Measurements from ENCODE around the gene SVIL. TPM values are rescaled to one million over a fixed set of nuclear protein-coding genes. Genes with fewer than 3 reads are reported as not detected.

SVIL gene
- total RNA-seq, 1 experiment from 2014 or later: 15.3 TPM

- WGBS (ENCODE audit: extremely low coverage, insufficient read length, low lambda C conversion rate): no CpG with 5 or more reads among the region's 11 CpGs
- H3K9me3 ChIP-seq (ENCODE audit: control insufficient read depth, low read depth, low read length): no peaks in the 10 kb centered on the region
- no peak overlapping the region for H2AFZ ChIP-seq (ENCODE audit: low read length)
- no peak overlapping the region for H3K18ac ChIP-seq (ENCODE audit: insufficient read length, low read depth, low read length)
- H3T11ph ChIP-seq (ENCODE audit: low read length): no peak overlapping the region
- no peak overlapping the region for H2BK120ac ChIP-seq (ENCODE audit: low read depth, low read length, poor library complexity, severe bottlenecking)
- no peaks in the 10 kb centered on the region for H3K9me3 Mint-ChIP-seq
- H3K23me2 ChIP-seq (ENCODE audit: insufficient read length, low read depth, low read length, poor library complexity, severe bottlenecking): no peaks in the 10 kb centered on the region
- H2AK5ac ChIP-seq (ENCODE audit: insufficient read length, low read length): no peak overlapping the region
- 0 out of 7 replicates have a peak overlapping the region, but pooled peaks of 1 of the 3 experiments have one; percentile 2 for H3K27ac Mint-ChIP-seq
- H2BK15ac ChIP-seq (ENCODE audit: low read depth, low read length): no peak overlapping the region
- no peak overlapping the region for H4K8ac ChIP-seq (replicated peaks; ENCODE audit: insufficient read length, low read depth, low read length)
- H3K4ac ChIP-seq (ENCODE audit: low read depth, low read length): no peak overlapping the region
- H3K79me2 ChIP-seq (ENCODE audit: insufficient read depth, low read length): no peaks in the 10 kb centered on the region
- H3K4me1 ChIP-seq (ENCODE audit: insufficient read depth, low read length): peaks cover 3% of the 10 kb centered on the region; the same call in 1 of the 2 replicates
- no peak overlapping the region for H2BK12ac ChIP-seq (ENCODE audit: insufficient read length, low read depth, low read length)
- no peak overlapping the region for H2BK20ac ChIP-seq (ENCODE audit: low read depth, low read length, poor library complexity, severe bottlenecking)
- H3K23ac ChIP-seq (ENCODE audit: insufficient read length, low read depth, low read length): no peak overlapping the region
- no peak overlapping the region for H3K4me3 Mint-ChIP-seq
- H3K27me3 Mint-ChIP-seq (ENCODE audit: low read depth): no peaks in the 10 kb centered on the region
- peak; percentile 79 for DNase-seq
- no peak overlapping the region for H3K14ac ChIP-seq (ENCODE audit: insufficient read depth, low read length)
- H3K36me3 Mint-ChIP-seq (ENCODE audit: insufficient read depth in 1 of 3, low read depth in 3 of 3): no peaks in the 10 kb centered on the region; a peak in 1 of 7 replicates
- no peak overlapping the region for H4K5ac ChIP-seq (ENCODE audit: insufficient read length, low read depth, low read length)
- no peak overlapping the region for H3K4me2 ChIP-seq (ENCODE audit: insufficient read depth, insufficient read length, low read length)
- no peak overlapping the region for H3K56ac ChIP-seq (ENCODE audit: insufficient read length, low read depth, low read length)
- H2BK5ac ChIP-seq (ENCODE audit: insufficient read length, low read length): no peak overlapping the region
- no peaks in the 10 kb centered on the region for H3K27me3 ChIP-seq (ENCODE audit: insufficient read depth, low read length)
- H3K27ac ChIP-seq (ENCODE audit: insufficient read length, low read depth, low read length): no peak overlapping the region
- TF ChIP-seq, protein P1, sequence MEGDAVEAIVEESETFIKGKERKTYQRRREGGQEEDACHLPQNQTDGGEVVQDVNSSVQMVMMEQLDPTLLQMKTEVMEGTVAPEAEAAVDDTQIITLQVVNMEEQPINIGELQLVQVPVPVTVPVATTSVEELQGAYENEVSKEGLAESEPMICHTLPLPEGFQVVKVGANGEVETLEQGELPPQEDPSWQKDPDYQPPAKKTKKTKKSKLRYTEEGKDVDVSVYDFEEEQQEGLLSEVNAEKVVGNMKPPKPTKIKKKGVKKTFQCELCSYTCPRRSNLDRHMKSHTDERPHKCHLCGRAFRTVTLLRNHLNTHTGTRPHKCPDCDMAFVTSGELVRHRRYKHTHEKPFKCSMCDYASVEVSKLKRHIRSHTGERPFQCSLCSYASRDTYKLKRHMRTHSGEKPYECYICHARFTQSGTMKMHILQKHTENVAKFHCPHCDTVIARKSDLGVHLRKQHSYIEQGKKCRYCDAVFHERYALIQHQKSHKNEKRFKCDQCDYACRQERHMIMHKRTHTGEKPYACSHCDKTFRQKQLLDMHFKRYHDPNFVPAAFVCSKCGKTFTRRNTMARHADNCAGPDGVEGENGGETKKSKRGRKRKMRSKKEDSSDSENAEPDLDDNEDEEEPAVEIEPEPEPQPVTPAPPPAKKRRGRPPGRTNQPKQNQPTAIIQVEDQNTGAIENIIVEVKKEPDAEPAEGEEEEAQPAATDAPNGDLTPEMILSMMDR (conservative IDR thresholded peaks at IDR 0.05): peak; percentile 89
- H4K91ac ChIP-seq (ENCODE audit: insufficient read length, low read depth, low read length): no peak overlapping the region
- peaks cover 43 to 44% of the 10 kb centered on the region in 2 experiments for H3K4me1 Mint-ChIP-seq
- H3K79me1 ChIP-seq (ENCODE audit: insufficient read depth, low read depth, low read length, poor library complexity, severe bottlenecking): no peaks in the 10 kb centered on the region
- no peaks in the 10 kb centered on the region for H4K20me1 ChIP-seq (ENCODE audit: control insufficient read depth, insufficient read depth, insufficient read length)
- H3K9ac ChIP-seq (ENCODE audit: extremely low read depth, insufficient read length, low read length): no peak overlapping the region
Measured at GRCh38 chr10:29535012-29535777, 99.6 kb downstream of the SVIL start.
